PC-9 (cell line): ENCODE results near the gene MAPKAPK5.

Source experiments
- CTCF ChIP-seq: fragments of 200-600 bp; sonication (generic); conservative IDR thresholded peaks from 2 replicates; pipeline ENCODE4 v1.6.1; 2017; ENCODE audit warnings: mixed run types, antibody characterized with exemption, mild to moderate bottlenecking, moderate library complexity
- EZH2 ChIP-seq: fragments of 200-600 bp; sonication (generic); IDR thresholded peaks from 2 replicates; pipeline ENCODE4 v1.8.0; 2017; ENCODE audit warnings: antibody characterized with exemption, low read depth

GRCh38 chr12:111907740-111908139, 65.7 kb downstream of the MAPKAPK5 start:
- TF ChIP-seq CTCF: no peak
- no peak for TF ChIP-seq EZH2
